Stimulated activated CD8-positive, alpha-beta memory T cell treated with anti-CD3 and anti-CD28 coated beads, Interleukin-4, amount 100 ng/mL, for 1 hour (primary cell): ENCODE results near the gene PRCD.
"Not testable (repeated sequence)": the region's sequence is repeated elsewhere in the genome, so short reads cannot be mapped to it uniquely, and the experiment has no call there.

Source experiments
- DNase-seq, 2 donors: peaks; one replicate each; pipeline ENCODE4 v3.0.0-alpha.2; 2020; ENCODE audit warnings: low read depth in 2 of 2, low spot score in 1 of 2

PRCD gene

DNA sequence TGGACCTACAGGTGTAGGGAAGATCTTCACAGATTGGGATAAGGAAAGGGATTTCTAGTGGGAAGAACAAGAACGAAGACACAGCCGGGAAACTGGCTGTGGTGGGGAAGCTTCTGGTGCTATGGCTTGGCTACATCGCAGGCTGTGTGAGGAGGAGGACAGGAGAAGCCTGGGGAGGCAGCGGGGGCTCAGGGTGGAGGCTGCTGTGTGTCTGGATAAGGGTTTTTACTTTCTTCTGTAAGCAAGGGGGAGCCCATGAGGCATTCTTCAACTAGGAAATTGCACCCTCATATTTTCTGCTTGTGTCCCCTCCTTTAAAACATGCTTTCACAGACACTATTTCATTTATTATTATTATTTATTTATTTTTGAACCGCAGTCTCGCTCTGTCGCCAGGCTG, 35.7 kb upstream of the PRCD start:
- DNase-seq: no peak

DNA sequence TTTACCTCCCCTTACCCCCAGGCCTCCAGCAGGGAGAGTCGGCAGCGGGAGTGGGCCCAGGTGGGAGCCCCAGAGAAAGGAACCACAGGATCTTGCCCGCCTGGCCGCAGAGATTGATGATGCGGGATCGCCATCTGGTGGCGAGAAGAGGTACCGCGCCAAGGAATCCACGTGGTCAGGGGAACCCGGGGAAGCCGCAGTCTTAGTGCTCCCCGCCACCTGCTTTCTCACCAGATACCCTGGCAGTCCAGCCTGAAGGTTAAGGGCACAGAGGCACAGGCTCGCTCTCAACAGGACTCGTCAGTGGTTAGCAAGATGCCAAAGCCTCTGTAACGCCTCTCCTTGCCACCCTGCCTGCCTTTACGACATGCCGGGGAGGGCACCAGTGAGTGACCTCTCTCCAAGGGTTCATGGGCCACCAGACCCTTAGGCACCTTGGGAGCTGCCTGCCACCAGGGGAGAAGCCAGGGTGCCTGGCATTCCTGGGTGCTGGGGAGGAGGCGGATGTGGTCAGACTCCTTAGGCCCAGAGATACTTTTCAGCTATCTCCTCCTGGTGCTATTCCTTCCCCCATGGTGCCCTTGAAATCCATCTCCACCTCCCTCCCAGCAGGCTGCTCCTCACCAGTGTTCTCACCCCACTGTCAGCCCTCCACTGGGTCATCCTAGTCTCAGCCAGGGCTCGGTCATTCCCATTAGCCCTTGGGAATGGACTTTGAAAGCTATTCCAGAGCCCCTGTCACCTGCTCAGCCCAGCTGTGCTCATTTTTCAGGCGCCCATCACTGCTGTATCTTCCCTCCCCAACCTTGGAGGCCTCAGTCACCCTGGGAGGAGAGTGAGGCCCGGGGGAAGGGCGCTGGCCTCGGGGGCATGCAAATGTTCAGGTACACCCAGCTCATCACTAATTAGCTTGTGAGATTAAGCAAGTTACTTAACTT, 33.2 kb upstream of the PRCD start:
- DNase-seq: peak; percentile 79 to 88

DNA sequence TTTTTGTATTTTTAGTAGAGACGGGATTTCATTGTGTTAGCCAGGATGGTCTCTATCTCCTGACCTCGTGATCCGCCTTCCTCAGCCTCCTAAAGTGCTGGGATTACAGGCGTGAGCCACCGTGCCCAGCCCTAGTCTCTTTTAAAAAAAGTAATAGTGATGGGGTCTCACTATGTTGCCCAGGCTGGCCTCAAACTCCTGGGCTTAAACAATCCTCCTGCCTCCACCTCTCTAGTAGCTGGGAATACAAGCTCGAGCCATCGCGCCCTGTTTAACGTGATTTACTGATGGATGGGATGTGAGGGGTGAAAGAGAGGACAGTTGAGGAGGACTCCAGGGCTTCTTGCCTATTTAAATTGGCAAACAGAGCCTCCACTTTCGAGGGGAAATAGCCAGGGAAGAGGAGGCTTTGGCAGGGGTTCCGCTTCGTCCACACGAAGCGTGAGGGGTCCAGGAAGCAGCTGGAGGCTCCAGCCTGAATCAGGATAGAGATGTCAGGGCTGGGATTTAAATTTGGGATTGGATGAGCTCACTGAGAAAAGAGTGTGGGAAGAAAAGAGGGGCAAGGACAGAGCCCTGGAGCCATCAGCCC, 31.3 kb upstream of the PRCD start:
- DNase-seq: not testable (repeated sequence)

DNA sequence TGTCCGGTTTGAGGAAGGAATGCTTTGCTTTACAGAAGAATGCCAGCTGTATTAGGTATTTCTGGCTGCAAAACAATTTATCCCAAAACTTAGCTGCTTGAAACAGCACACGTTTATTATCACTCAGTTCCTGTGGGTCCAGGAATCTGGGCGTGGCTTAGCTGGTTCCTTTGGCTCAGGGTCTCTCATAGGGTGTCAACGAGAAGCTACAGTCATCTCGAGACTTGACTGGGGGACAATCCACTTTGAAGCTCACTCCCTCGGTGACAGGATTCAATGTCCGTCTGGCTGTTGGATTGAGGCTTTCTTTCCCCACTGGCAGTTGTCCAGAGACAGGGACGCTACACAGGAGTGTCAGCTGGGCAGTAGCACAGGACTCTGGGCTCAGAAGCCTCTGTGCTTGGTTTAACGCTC, 29.0 kb upstream of the PRCD start:
- no peak for DNase-seq

DNA sequence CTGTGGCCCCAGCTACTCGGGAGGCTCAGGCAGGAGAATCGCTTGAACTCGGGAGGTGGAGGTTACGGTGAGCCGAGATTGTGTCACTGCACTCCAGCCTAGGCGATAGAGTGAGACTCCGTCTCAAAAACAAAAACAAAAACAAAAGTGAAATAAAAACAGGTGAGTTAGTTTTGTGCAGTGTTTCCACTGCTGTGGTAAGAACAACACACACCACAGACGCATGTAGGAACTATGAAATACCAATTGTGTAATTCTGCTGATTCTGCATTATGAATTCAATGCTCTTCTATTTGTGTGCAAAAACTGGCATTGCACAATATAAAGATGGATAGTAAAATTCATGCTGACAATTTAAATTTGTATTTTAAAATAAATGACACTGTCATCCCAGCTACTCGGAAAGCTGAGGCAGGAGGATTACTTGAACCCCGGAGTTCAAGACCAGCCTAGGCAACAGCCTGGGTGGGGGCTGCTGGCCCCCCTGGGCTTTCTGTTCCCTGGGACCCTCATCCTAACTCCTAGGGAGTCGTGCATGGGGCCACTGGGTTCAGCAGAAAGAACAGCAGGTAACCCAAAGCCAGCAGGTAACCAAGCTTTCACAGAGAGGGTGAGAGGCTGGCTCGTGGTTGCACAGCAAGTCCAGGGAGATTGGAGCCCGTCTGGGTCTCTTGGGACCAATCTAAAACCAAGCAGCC, 28.0 kb upstream of the PRCD start:
- DNase-seq: no peak

DNA sequence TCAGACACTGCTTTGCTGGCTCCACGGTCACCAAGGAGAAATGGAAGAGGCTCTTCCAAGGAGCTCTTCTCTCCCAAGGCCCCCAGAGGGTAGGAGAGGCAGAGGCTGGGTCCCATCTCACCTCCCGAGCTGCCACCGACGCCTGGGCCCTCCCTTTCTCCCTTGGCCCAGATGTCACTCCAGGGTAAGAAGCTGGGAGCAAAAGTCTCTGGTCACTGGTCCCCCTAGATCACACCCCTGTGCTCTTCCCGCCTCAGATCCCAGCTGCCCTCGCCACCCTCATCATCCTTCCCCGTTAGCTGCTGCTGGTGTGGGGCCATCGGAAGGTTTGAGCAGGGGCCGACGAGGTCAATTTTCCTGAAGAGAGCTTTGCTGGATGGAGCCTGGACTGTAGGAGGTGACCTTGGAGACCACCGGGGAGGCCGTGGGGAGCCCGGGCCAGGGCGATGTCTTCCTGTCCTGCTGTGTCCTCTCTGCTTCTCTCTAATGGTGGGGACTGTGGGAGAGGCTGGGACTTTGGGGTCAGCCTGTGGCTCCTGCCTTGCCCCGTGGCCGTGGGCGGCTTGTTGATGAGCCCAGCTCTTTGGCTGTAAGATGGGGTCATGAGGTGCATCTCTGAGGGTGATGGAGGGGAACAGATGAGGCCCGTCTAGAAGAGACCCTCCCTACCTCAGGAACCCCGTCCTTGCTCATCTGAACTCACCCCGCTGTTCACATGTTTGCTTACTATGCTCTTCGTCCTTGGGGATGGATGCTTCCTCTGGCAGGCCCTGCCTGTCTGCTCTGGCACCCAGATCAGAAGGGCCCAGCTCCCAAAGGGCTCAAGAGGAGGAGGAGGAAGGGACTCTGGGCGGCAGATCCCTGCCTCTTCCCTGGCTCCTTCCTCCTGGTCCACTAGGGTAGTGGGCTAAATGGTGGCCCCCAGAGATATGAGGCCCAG, 27.2 kb upstream of the PRCD start:
- no peak for DNase-seq

DNA sequence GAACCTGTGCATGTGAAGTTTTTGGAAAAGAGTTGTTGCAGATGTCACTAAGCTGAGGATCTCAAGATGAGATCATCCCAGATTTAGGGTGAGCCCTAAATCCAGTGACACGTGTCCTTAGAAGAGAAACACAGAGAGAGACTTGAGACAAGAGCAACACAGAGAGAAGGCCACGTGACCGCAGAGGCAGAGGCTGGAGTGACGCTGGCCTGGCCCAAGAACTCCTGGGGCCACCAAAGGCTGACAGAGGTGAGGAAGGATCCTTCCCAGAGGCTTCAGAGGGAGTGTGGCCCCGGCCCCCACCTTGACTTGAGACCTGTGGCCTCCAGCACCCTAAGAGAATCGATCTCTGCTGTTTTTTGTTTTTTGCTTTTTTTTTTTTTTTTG, 26.5 kb upstream of the PRCD start:
- no peak for DNase-seq

DNA sequence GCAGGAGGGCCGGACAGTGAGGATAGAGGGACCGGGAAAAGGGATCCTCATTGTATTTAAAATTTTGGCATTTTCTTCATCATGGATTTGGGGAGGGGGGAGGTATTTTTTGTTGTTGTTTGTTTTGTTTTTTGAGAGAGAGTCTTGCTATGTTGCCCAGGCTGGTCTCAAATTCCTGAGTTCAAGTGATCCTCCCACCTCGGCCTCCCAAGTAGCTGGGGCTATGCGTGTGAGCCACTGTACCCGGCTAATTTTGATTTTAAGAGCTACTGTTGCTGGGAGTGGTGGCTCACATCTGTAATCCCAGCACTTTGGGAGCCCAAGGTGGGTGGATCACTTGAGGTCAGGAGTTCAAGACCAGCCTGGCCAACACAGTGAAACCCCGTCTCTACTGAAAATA, 25.5 kb upstream of the PRCD start:
- not testable (repeated sequence) for DNase-seq

DNA sequence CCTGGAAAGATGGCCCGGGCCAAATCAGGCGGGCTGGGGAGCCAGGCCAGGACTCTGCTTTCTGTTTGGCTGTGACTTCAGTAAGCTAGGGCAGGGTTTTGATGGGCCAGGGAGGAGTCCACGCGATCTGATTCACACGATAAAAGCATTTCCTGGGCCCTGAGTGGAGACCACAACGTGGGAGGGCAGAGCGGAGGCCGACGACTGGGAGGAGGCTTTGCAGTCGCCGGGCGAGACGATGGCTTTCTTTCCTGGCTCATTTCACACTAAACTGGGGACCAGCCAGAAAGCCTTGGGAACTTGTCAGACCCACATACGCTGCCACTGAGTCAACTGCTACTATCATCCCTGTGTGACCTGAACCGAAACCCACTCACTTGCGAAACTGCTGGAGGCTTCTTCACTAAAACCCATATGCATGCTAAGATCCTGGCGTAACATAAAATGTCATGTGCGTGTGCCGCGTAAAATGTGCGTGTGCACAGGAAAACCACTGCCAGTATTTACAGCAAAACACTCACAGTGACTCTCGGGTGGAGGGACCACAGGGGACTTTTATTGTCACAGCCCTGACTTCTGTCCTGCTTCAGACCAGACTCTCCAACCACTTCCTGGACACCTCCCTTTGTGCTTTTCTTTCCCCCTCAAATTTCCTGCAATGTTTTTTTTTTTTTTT, 24.4 kb upstream of the PRCD start:
- DNase-seq: peak; percentile 47 to 64

DNA sequence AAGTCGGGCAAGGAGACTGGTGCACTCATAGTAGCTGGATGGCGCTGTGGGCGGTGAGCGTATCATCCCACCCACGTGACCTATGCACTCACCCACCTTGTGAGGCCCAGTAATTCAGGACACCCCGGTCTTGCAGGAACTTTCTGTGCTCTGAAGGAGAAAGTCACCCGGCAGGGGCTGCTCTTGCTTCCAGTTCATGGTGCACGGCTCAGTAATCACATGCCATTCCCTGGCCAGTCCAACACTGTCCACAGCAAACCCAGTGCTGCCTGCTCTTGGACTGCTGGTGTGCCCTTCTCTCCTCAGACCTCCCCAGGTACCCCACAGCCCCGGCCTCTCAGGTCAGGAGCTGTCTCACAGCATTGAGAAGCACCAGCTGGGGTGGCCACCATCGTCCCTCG, 22.2 kb upstream of the PRCD start:
- no peak for DNase-seq

DNA sequence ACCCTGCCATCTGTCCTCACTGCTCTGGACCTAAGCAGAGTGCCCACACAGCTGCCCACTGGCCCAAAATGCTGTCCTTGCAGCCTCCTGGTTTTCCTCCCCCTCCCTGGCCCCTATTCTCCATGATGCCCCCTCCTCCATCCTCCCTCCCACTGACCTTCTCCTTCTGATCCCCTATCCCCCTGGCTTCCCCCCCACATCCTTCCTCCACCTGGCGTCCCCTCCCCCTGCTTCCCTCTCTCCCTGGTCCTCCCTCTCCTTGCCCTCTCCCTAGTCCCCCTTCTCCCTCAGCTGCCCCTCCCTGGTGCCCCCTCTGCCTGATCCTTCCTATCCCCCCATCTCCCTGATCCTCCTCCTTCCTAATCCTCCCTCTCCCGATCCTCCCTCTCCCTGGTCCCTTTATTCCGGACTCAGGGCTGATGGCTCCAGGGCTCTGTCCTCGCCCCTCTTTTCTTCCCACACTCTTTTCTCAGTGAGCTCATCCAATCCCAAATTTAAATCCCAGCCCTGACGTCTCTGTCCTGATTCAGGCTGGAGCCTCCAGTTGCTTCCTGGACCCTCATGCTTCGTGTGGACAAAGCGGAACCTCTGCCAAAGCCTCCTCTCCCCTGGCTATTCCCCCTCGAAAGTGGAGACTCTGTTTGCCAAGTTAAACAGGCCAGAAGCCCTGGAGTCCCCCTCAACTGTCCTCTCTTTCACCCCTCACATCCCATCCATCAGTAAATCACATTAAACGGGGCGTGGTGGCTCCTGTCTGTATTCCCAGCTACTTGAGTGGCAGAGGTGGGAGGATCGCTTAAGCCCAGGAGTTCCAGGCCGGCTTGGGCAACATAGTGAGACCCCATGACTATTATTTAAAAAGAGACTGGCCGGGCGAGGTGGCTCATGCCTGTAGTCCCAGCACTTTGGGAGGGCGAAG, 20.5 kb upstream of the PRCD start:
- DNase-seq: no peak

DNA sequence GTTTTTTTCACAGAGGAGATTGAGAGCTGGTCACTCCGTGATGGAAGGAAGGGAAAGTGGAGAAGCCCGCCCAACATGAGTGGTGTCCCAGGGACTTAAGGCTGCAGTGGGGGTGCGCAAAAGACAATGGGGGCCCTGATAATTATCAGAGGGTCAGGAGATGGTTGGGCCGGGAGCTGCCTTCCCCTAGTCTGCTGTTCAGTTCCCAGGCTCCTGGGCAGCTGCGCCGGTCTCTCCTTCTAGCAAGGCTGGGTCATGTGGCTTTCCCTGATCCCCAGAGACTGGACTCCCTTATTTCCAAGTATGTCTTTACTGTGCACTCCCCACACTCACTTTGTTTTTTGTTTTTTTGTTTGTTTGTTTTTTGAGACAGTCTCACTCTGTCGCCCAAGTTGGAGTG, 18.6 kb upstream of the PRCD start:
- no peak for DNase-seq

DNA sequence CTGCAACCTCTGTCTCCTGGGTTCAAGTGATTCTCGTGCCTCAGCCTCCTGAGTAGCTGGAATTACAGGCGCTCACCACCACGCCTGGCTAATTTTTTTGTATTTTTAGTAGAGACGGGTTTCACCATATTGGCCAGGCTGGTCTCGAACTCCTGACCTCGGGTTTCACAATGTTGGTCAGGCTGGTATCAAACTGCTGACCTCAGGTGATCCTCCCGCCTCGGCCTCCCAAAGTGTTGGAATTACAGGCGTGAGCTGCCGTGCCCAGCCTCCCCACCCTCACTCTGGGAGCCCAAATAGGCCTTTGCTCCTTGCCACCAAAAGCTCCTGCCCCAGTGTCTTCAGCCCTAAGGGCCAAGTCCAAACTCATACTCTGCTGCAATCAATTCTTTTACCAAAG, 18.2 kb upstream of the PRCD start:
- DNase-seq: not testable (repeated sequence)

DNA sequence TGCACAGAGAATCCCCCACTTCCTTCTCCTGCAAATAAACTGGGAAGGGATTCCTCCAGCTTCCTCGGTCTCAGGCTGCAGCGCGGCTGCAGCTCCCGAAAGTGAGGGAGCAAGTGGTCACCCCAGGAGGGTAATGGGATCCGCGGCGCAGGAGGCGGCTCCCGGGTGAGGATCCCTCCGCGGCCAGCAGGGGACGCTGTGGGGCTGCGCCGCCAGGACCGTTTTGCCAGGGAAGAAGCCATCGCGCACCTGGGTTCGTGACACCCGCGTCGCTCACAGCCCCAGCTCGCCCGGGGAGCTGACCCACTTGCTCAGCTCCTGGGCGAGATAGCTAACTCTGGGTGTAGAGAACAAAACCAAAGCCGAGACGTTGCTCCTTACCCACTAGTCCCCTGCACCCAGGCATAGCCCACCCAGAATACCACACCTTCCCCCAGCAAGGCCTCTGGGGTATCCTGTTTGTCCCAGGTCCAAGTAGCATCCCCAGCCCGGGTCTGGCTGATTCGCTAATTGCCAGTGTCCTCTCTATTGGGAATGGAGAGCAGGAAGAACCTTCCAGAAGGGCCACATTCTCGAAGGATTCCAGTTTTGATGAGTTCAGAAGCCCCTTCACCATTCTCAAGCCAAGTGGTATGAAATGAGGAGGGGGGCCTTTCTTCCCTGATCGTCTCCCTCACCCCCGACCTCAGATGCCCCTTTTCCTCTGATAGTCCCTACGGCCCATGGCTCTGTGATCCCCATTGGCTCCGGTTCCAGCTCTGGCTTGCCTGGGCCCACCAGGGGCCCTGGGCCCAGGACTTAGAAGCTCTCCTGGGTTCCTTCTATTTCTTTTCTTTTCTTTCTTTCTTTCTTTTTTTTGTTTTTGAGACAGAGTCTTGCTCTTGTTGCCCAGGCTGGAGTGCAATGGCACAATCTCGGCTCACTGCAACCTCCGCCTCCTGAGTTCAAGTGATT, 16.5 kb upstream of the PRCD start:
- peak; percentile 73 for DNase-seq

DNA sequence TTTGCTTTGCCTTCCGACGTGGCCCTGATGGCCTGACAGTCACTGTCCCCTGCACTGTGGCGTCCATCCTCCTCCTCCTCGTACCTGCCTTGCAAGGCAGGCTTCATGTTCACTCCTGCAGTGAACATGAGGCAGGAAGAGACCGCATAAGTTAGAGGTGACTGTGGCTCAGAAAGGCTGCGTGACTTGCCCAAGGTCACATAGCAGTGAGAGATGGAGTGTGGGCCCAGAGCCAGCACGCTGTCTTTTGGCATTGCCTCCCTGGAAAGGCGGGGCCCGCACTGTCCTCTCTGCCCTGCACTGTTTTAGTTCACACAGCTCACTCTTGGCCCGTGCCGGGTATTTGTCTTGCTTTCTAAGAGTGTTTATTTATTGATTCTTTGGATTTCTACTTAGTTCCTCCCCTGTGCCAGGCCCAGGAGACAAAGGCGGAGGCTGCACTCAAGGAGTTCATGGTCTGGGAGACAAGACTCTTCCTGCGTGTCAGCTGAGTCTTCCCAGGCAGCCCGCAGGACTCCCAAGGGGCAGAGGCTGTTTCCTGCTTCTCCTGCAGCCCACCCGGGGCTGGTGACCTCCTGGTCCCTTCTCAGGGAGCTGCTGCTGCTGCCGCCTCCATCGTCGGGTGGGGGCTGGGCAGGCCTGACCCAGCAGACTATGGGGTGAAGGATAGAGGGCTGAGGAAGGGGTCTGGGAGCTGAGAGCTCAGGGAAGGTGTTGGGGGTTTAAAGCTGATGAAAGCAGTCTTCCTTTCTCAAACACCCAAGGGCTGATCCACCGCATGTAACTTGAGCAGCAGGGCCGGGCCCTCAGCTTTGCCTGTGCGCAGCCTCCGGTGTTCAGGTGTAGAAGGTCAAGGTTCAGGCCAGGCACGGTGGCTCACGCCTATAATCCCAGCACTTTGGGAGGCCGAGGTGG, 15.0 kb upstream of the PRCD start:
- DNase-seq: no peak

DNA sequence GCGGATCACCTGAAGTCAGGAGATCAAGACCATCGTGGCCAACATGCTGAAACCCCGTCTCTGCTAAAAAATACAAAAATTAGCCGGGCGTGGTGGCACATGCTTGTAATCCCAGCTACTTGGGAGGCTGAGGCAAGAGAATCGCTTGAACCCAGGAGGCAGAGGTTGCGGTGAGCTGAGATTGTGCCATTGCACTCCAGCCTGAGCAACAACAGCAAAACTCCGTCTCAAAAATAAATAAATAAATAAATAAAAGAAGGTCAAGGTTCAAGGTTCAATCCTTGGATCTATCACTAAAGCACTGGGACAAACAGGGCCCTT, 14.4 kb upstream of the PRCD start:
- not testable (repeated sequence) for DNase-seq

DNA sequence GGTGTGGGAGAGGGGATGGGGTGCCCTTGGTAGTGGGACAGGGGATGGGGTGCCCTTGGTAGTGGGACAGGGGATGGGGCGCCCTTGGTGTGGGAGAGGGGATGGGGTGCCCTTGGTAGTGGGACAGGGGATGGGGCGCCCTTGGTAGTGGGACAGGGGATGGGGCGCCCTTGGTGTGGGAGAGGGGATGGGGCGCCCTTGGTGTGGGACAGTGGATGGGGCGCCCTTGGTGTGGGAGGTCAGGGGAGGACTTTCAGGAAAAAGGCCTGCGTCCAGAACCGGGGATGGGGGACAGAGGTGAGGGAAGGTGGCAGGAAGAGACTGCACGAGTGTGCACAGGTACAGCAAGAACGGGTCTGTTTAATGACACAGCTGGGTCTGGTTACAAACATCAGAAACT, 12.8 kb upstream of the PRCD start:
- DNase-seq: not testable (repeated sequence)
